Urothelium cell line (cell line): ENCODE data around the gene DNAI4.
A peak's percentile ranks its signal among the peaks of the same experiment; 100 is the strongest.

Source experiments
- DNase-seq: peaks from one replicate; pipeline ENCODE4 v3.0.0; 2011; ENCODE audit warnings: low spot score, mixed read lengths
- FAIRE-seq: peaks from 2 replicates; lab custom pipeline; 2011; peaks lifted over from hg19 to GRCh38; lab: Jason Lieb, UNC

The DNAI4 gene

DNA sequence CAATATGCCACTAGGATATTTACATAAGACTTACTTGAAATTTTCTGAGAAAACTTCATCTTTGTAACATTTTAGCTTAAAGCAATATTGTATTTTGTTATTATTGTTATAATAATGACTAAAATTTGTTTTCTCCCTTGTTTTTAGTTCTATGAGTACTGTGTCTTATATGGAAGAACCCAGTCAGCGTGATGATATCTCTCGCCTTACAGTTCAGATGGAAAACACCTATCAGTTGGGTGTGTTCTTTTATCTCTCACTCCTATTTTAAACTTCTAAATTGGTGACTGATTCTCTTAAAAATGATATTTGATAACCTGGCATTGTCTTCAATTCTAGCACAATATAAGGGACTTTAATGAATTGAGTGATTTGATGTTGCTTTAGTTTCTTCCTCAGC lies 154.4 kb downstream of the DNAI4 start:
- FAIRE-seq, result no peak
- no peak for DNase-seq

DNA sequence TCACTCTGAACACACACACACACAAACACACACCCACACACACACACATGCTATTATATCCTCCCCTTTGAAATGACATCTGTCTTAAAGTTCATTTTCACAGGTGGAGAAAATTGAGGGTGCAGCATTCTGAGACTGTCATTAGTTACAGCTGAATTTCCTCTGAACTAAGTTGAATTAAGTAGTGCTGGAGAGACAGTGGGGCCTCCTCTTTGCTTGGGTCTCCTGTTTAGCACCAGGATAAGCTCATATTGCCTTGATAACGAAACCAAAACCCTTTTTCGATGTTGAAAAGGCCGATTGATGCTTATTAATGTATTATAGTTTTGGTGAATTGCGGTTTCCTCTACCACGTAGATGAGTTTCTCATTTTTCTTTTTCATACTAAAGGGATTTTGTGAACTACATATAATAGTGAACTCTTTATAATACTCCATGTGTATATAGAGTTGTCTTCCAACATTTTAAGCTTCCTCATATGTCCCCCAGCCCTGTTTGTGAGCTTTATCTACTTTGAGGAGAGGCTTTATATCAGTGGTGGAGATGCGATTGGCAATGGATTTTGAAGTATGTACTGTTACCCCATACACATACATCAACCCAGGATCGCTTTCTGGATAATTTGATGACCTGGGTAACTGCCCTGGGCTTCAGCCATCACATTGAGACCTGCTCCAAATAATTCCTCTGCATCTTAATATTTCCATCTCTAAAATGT lies 155.0 kb downstream of the DNAI4 start:
- FAIRE-seq (no peak), DNase-seq (no peak)

DNA sequence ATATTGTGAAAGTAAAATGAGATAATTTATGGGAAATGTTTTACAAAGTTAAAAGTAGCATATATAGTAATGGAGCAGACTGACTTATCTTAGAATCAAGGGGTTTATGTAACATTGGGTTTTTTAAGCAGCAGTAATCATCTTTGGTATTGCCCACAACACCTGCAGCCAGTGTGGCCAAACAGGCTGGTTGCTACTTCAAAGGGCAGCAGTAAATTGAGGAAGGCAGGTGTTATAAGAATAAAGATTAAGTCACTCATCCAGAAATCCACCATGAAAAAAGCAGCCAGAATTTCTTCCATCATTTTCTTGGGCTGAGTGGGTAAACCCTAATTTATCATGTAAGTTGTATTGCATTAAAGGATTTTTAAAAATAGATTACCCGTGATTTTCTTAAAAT lies 155.7 kb downstream of the DNAI4 start:
- DNase-seq (no peak), FAIRE-seq (no peak)

DNA sequence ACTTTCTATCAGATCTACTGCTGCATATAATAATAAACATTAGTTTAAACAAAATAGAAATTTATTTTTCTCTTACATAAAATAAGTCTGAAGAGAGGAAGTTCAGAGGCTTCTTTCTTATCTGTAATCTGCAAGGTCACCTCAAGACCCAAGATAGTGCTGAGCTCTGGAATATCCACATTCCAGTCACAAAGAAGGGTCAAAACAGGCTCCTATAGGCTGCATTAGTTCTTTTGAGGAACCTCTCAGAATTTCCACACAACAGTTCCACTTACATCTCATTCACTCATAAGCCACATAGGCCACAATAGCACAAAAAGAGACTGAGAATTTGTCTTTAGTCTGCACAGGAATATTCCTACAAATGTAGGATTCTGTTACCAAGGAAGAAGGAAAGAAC lies 157.0 kb downstream of the DNAI4 start:
- no peak for FAIRE-seq

DNA sequence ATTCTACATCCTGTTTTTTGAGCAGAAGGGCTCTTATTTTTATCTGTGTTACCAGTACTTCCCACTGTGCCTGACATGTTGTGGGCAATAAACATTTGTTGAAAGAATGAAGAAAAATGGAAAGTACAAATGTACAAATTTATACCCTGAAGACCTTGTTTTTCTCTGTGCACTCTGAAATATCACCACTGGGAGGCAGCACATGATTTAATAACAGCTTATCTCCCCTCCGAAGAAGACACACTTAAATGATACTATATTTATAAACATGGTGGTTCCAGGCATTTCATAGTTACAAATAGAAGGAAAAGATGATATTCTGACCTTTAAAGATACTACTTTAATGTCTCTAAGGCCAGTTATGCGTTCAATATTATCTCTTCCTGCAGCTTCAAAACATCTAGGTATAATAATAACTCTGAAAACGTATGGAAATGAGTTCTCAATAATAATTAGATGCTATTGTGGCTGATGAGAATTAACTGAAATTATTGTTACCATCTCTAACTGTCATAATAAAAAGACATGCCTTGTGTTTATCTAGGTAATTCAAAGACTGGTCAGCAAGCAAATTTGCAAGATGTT lies 159.6 kb downstream of the DNAI4 start:
- DNase-seq (peak; percentile 28), FAIRE-seq (no peak)

More for the DNA sequence above, 157.0 kb downstream of the DNAI4 start:
- DNase-seq, result no peak
